ENCODE measurements around the gene RPGRIP1L. TPM values are rescaled to one million over a fixed set of nuclear protein-coding genes. Genes with fewer than 3 reads are reported as not detected.

Gene RPGRIP1L
- total and polyA plus RNA-seq, 2 of the 13 experiments (the other 11 are each of a cell fraction or from before 2014, with no cell fraction given) = 5.0 to 13.5 TPM

GRCh38 chr16:53703590-53704444, at the start of gene RPGRIP1L, which contains the start of gene FTO (continued):
- TF ChIP-seq HMGXB3 (CRISPR knock-in tag; IDR thresholded peaks at IDR 0.05; ENCODE audit: borderline replicate concordance) = peak; percentile 88; the same call in 1 of the 2 replicates
- peak; percentile 83 for TF ChIP-seq CREB1 (IDR thresholded peaks at IDR 0.05)
- TF ChIP-seq CREB1 (CRISPR knock-in tag; IDR thresholded peaks at IDR 0.05) = peak; percentile 97
- TF ChIP-seq ATM (IDR thresholded peaks at IDR 0.05; ENCODE audit: borderline replicate concordance) = no peak
- peak; percentile 89 for TF ChIP-seq E2F5 (CRISPR knock-in tag; conservative IDR thresholded peaks at IDR 0.05)
- TF ChIP-seq KDM3A (CRISPR knock-in tag; IDR thresholded peaks at IDR 0.05; ENCODE audit: low read depth) = peak; percentile 70; the same call in 1 of the 2 replicates
- no peak for TF ChIP-seq NR3C1 (CRISPR knock-in tag; IDR thresholded peaks at IDR 0.05)
- TF ChIP-seq ZSCAN9 (CRISPR knock-in tag; IDR thresholded peaks at IDR 0.05; ENCODE audit: borderline replicate concordance) = peak; percentile 60
- peak; percentile 46; the same call in 1 of the 2 replicates for TF ChIP-seq ZKSCAN8 (CRISPR knock-in tag; IDR thresholded peaks at IDR 0.05; ENCODE audit: borderline replicate concordance)
- TF ChIP-seq ZNF17 (CRISPR knock-in tag; IDR thresholded peaks at IDR 0.05) = no peak
- TF ChIP-seq, protein P1, sequence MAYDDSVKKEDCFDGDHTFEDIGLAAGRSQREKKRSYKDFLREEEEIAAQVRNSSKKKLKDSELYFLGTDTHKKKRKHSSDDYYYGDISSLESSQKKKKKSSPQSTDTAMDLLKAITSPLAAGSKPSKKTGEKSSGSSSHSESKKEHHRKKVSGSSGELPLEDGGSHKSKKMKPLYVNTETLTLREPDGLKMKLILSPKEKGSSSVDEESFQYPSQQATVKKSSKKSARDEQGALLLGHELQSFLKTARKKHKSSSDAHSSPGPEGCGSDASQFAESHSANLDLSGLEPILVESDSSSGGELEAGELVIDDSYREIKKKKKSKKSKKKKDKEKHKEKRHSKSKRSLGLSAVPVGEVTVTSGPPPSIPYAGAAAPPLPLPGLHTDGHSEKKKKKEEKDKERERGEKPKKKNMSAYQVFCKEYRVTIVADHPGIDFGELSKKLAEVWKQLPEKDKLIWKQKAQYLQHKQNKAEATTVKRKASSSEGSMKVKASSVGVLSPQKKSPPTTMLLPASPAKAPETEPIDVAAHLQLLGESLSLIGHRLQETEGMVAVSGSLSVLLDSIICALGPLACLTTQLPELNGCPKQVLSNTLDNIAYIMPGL (CRISPR knock-in tag; IDR thresholded peaks at IDR 0.05; ENCODE audit: borderline replicate concordance in 1 of 2, low read depth in 1 of 2) = peak; percentile 83 to 91
- TF ChIP-seq ARNT (IDR thresholded peaks at IDR 0.05) = no peak
- no peak for TF ChIP-seq CSRNP2 (CRISPR knock-in tag; conservative IDR thresholded peaks at IDR 0.05; ENCODE audit: low read depth)
- TF ChIP-seq SCMH1 (CRISPR knock-in tag; IDR thresholded peaks at IDR 0.05; ENCODE audit: borderline replicate concordance) = no peak
- TF ChIP-seq RELA (CRISPR knock-in tag; IDR thresholded peaks at IDR 0.05) = no peak
- TF ChIP-seq ONECUT2 (CRISPR knock-in tag; IDR thresholded peaks at IDR 0.05) = no peak
- TF ChIP-seq NR0B2 (CRISPR knock-in tag; IDR thresholded peaks at IDR 0.05) = 0 out of 2 replicates have a peak, but pooled peaks have one; percentile 23
- TF ChIP-seq BRD4 (CRISPR knock-in tag; IDR thresholded peaks at IDR 0.05) = no peak
- TF ChIP-seq, protein P2, sequence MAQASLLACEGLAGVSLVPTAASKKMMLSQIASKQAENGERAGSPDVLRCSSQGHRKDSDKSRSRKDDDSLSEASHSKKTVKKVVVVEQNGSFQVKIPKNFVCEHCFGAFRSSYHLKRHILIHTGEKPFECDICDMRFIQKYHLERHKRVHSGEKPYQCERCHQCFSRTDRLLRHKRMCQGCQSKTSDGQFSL (CRISPR knock-in tag; IDR thresholded peaks at IDR 0.05) = no peak
